ENCODE results near the gene ZNF618. TPM values are rescaled to one million over a fixed set of nuclear protein-coding genes. Genes with fewer than 3 reads are reported as not detected.

Gene ZNF618
- total and polyA plus RNA-seq, 2 experiments from 2014 or later: 12.1 to 22.1 TPM

DNA sequence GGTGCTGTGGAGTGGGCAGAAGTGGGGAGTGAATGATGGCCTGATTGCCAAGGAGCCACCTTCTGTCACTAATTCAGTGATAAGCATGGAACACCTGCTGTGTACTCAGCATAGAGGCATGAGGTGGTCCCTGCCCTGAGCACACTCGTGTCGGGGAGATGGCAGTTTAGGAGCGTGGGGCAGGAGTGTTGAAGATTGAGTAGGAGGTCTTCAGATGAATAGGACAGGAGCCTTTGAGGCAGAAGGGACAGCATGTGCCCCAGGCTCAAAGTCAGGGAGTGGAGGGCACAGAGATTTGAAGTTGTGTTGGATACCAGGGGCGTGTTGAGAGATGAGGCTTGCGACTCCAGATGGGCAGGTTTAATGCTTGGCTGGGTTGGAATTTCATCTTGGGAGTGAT lies 55.0 kb downstream of the ZNF618 start (continued):
- no peak for TF ChIP-seq ZNF462 (CRISPR knock-in tag; IDR thresholded peaks at IDR 0.05)
- TF ChIP-seq, protein P1, sequence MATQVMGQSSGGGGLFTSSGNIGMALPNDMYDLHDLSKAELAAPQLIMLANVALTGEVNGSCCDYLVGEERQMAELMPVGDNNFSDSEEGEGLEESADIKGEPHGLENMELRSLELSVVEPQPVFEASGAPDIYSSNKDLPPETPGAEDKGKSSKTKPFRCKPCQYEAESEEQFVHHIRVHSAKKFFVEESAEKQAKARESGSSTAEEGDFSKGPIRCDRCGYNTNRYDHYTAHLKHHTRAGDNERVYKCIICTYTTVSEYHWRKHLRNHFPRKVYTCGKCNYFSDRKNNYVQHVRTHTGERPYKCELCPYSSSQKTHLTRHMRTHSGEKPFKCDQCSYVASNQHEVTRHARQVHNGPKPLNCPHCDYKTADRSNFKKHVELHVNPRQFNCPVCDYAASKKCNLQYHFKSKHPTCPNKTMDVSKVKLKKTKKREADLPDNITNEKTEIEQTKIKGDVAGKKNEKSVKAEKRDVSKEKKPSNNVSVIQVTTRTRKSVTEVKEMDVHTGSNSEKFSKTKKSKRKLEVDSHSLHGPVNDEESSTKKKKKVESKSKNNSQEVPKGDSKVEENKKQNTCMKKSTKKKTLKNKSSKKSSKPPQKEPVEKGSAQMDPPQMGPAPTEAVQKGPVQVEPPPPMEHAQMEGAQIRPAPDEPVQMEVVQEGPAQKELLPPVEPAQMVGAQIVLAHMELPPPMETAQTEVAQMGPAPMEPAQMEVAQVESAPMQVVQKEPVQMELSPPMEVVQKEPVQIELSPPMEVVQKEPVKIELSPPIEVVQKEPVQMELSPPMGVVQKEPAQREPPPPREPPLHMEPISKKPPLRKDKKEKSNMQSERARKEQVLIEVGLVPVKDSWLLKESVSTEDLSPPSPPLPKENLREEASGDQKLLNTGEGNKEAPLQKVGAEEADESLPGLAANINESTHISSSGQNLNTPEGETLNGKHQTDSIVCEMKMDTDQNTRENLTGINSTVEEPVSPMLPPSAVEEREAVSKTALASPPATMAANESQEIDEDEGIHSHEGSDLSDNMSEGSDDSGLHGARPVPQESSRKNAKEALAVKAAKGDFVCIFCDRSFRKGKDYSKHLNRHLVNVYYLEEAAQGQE (IDR thresholded peaks at IDR 0.05; ENCODE audit: unreplicated experiment): no peak

DNA sequence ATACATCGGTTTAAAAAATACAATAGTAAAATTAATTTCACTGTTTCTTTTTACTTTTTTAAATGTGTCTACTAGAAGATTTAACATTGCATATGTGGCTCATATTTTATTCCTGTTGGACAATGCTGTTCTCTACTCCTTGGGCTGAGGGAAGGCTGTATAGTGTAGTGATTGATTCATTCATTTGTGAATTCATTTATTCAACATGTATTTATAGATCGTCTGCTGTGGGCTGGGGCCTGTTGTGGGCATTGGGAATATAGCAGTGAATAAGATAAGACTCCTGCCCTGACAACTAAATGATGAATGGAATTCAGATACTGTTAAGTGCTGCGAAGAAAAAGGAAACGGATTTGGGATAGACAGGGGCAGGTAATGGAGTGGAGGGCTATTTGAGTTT lies 55.7 kb downstream of the ZNF618 start:
- no peak for DNase-seq (ENCODE audit: low spot score)
- Mint-ChIP-seq H3K36me3 (ENCODE audit: low read depth) (peaks cover 9% of the 10 kb centered on the region), H3K4me3 (no peak overlapping the region), H3K9me3 (peaks cover 10% of the 10 kb centered on the region; the same call in 2 of the 3 replicates), H3K4me1 (peaks cover 9% of the 10 kb centered on the region), H3K27me3 (ENCODE audit: insufficient read depth, low read depth, poor library complexity) (peaks cover 2% of the 10 kb centered on the region), H3K27ac (no peak overlapping the region)
- TF ChIP-seq CTCF (conservative IDR thresholded peaks at IDR 0.05; ENCODE audit: low read depth in 2 of 2): no peak
- Histone ChIP-seq H3K4me1 (ENCODE audit: insufficient read depth) (peaks cover 8% of the 10 kb centered on the region), H4K20me1 (replicated peaks; ENCODE audit: insufficient read depth) (peaks cover 21% of the 10 kb centered on the region), H3K79me2 (replicated peaks; ENCODE audit: insufficient read depth) (peaks cover 81% of the 10 kb centered on the region), H3K27me3 (ENCODE audit: insufficient read depth) (no peaks in the 10 kb centered on the region), H2AFZ (no peak overlapping the region), H3K27ac (ENCODE audit: low read depth) (no peak overlapping the region), H3K36me3 (ENCODE audit: insufficient read depth) (no peaks in the 10 kb centered on the region), H3K4me2 (no peak overlapping the region), H3K9me2 (ENCODE audit: insufficient read depth) (peaks cover 7% of the 10 kb centered on the region; the same call in 1 of the 2 replicates), H3K4me3 (no peak overlapping the region), H3F3A (replicated peaks; ENCODE audit: low read depth) (no peaks in the 10 kb centered on the region)
- ATAC-seq: no peak
